ENCODE results near the gene ZNF639. TPM values are rescaled to one million over a fixed set of nuclear protein-coding genes. Genes with fewer than 3 reads are reported as not detected.
A peak's percentile ranks its signal among the peaks of the same experiment; 100 is the strongest.

The ZNF639 gene
- total and polyA plus RNA-seq, 9 of the 15 experiments (the other 6 are each of a cell fraction or from before 2014, with no cell fraction given), result 17.6 to 88.1 (median 53.7) TPM

GRCh38 chr3:179323197-179324110, 623 bp downstream of the ZNF639 start (continued):
- TF ChIP-seq, protein P1, sequence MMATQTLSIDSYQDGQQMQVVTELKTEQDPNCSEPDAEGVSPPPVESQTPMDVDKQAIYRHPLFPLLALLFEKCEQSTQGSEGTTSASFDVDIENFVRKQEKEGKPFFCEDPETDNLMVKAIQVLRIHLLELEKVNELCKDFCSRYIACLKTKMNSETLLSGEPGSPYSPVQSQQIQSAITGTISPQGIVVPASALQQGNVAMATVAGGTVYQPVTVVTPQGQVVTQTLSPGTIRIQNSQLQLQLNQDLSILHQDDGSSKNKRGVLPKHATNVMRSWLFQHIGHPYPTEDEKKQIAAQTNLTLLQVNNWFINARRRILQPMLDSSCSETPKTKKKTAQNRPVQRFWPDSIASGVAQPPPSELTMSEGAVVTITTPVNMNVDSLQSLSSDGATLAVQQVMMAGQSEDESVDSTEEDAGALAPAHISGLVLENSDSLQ (IDR thresholded peaks at IDR 0.05), result no peak
- TF ChIP-seq ZMIZ1 (IDR thresholded peaks at IDR 0.05; ENCODE audit: low read depth in 2 of 2, low read length in 2 of 2), result 0 out of 4 replicates have a peak, but pooled peaks of 1 of the 2 experiments have one; percentile 2
- TF ChIP-seq, protein P2, sequence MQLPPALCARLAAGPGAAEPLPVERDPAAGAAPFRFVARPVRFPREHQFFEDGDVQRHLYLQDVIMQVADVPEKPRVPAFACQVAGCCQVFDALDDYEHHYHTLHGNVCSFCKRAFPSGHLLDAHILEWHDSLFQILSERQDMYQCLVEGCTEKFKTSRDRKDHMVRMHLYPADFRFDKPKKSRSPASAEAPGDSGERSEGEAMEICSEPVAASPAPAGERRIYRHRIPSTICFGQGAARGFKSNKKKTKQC (CRISPR knock-in tag; IDR thresholded peaks at IDR 0.05), result peak; percentile 89; the same call in 1 of the 2 replicates
- TF ChIP-seq ZBTB43 (CRISPR knock-in tag; IDR thresholded peaks at IDR 0.05), result 0 out of 2 replicates have a peak, but pooled peaks have one; percentile 84
- no peak for TF ChIP-seq CBFA2T3 (IDR thresholded peaks at IDR 0.05)
- TF ChIP-seq FIP1L1 (IDR thresholded peaks at IDR 0.05; ENCODE audit: low read depth, low read length, poor library complexity, severe bottlenecking), result peak; percentile 87
- TF ChIP-seq GTF2E2 (tag; IDR thresholded peaks at IDR 0.05), result peak; percentile 77; the same call in 1 of the 2 replicates
- no peak for TF ChIP-seq KLF13 (tag; IDR thresholded peaks at IDR 0.05; ENCODE audit: borderline replicate concordance, low read depth)
- TF ChIP-seq, protein P3, sequence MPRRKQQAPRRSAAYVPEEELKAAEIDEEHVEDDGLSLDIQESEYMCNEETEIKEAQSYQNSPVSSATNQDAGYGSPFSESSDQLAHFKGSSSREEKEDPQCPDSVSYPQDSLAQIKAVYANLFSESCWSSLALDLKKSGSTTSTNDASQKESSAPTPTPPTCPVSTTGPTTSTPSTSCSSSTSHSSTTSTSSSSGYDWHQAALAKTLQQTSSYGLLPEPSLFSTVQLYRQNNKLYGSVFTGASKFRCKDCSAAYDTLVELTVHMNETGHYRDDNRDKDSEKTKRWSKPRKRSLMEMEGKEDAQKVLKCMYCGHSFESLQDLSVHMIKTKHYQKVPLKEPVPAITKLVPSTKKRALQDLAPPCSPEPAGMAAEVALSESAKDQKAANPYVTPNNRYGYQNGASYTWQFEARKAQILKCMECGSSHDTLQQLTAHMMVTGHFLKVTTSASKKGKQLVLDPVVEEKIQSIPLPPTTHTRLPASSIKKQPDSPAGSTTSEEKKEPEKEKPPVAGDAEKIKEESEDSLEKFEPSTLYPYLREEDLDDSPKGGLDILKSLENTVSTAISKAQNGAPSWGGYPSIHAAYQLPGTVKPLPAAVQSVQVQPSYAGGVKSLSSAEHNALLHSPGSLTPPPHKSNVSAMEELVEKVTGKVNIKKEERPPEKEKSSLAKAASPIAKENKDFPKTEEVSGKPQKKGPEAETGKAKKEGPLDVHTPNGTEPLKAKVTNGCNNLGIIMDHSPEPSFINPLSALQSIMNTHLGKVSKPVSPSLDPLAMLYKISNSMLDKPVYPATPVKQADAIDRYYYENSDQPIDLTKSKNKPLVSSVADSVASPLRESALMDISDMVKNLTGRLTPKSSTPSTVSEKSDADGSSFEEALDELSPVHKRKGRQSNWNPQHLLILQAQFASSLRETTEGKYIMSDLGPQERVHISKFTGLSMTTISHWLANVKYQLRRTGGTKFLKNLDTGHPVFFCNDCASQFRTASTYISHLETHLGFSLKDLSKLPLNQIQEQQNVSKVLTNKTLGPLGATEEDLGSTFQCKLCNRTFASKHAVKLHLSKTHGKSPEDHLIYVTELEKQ (CRISPR knock-in tag; IDR thresholded peaks at IDR 0.05), result no peak
- TF ChIP-seq ZNF717 (CRISPR knock-in tag; IDR thresholded peaks at IDR 0.05), result no peak
- no peak for TF ChIP-seq CBX2 (IDR thresholded peaks at IDR 0.05; ENCODE audit: insufficient read depth, low read length, poor library complexity, severe bottlenecking)
- no peak for TF ChIP-seq SPI1 (IDR thresholded peaks at IDR 0.05; ENCODE audit: borderline replicate concordance, low read depth, low read length)
- no peak for TF ChIP-seq ZNF507 (tag; conservative IDR thresholded peaks at IDR 0.05)

Data from K562 (cell line).